Measurements from ENCODE around the gene SUSD6.

DNA sequence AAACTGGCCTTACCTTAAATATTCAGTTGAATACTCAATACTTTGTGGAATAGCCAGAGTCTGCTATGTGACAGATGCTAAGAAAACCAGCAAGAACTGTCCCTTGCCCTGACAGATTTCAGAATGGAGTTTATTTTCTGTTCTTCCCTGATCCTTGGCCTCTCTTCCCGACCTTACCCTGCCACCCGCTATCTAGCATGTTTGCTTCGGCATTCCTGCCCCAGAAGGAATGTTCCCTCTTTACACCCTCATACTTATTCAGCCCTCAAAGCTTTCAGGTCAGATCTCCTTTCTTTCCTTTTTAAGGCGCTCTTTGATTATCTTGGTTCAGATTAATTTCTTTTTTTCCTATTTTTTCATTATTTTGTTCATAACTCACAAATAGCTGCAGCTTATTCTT lies 21.8 kb downstream of the SUSD6 start:
- no peak for TF ChIP-seq POLR2A (IDR thresholded peaks at IDR 0.05; ENCODE audit: low read depth, low read length)
- TF ChIP-seq TAF1 (IDR thresholded peaks at IDR 0.05; ENCODE audit: low read depth, low read length) = no peak

All from GM12891 (cell line).